GM18861 (cell line): Measurements from ENCODE around the gene LETM1.

Source experiments
- ATAC-seq: cut with Tn5 transposase; IDR thresholded peaks from one replicate; pipeline ENCODE4 v1.9.1; 2021; ENCODE audit not compliant: unreplicated experiment

LETM1 gene

GRCh38 chr4:1783015-1783414, 72.9 kb downstream of the LETM1 start:
- no peak for ATAC-seq

GRCh38 chr4:1780435-1780834, 75.5 kb downstream of the LETM1 start:
- no peak for ATAC-seq

- ATAC-seq = no peak
These were observed 76.2 kb downstream of the LETM1 start for GRCh38 chr4:1779588-1780382.

GRCh38 chr4:1778642-1779392, 77.1 kb downstream of the LETM1 start:
- ATAC-seq = no peak

- ATAC-seq = no peak
These were observed 77.9 kb downstream of the LETM1 start for GRCh38 chr4:1777822-1778641.

- no peak for ATAC-seq
These were observed 79.3 kb downstream of the LETM1 start for GRCh38 chr4:1776521-1777161.

GRCh38 chr4:1775731-1776500, 80.0 kb downstream of the LETM1 start:
- no peak for ATAC-seq

GRCh38 chr4:1773754-1774153, 82.2 kb downstream of the LETM1 start:
- ATAC-seq = no peak

GRCh38 chr4:1772853-1773538, 83.0 kb downstream of the LETM1 start:
- ATAC-seq = no peak

- no peak for ATAC-seq
These were observed 84.2 kb downstream of the LETM1 start for GRCh38 chr4:1771555-1772305.

- ATAC-seq = no peak
These were observed 85.1 kb downstream of the LETM1 start for GRCh38 chr4:1770791-1771231.

- no peak for ATAC-seq
These were observed 85.7 kb downstream of the LETM1 start for GRCh38 chr4:1770245-1770644.

- ATAC-seq = no peak
These were observed 86.3 kb downstream of the LETM1 start for GRCh38 chr4:1769692-1770091.

GRCh38 chr4:1768367-1769034, 87.5 kb downstream of the LETM1 start:
- ATAC-seq = no peak

GRCh38 chr4:1767770-1768366, 88.1 kb downstream of the LETM1 start:
- ATAC-seq = no peak

- no peak for ATAC-seq
These were observed 88.7 kb downstream of the LETM1 start for GRCh38 chr4:1767061-1767769.
